ENCODE data around the gene SH3PXD2A. TPM values are rescaled to one million over a fixed set of nuclear protein-coding genes. Genes with fewer than 3 reads are reported as not detected.

The SH3PXD2A gene
- total RNA-seq, 1 experiment from 2014 or later: 4.5 TPM

GRCh38 chr10:103802637-103803353, 52.6 kb downstream of the SH3PXD2A start:
- no peak overlapping the region for H2AK5ac ChIP-seq (ENCODE audit: insufficient read length, low read length)
- Mint-ChIP-seq H3K36me3 (ENCODE audit: insufficient read depth in 1 of 3, low read depth in 3 of 3) (peaks cover 0 to 7% (median 4%) of the 10 kb centered on the region in 3 experiments; a peak in 3 of 7 replicates), H3K4me3 (no peak overlapping the region), H3K27ac (peak overlapping the region in 1 of 3 experiments; percentile 35; a peak in 2 of 7 replicates), H3K4me1 (peaks cover 32 to 41% of the 10 kb centered on the region in 2 experiments), H3K27me3 (ENCODE audit: low read depth) (no peaks in the 10 kb centered on the region), H3K9me3 (no peaks in the 10 kb centered on the region)
- no peak overlapping the region for H3K18ac ChIP-seq (ENCODE audit: insufficient read length, low read depth, low read length)
- no peak overlapping the region for H4K91ac ChIP-seq (ENCODE audit: insufficient read length, low read depth, low read length)
- H4K8ac ChIP-seq (replicated peaks; ENCODE audit: insufficient read length, low read depth, low read length): no peak overlapping the region
- H2BK20ac ChIP-seq (ENCODE audit: low read depth, low read length, poor library complexity, severe bottlenecking): no peak overlapping the region
- no peak overlapping the region for H4K5ac ChIP-seq (ENCODE audit: insufficient read length, low read depth, low read length)
- H3K56ac ChIP-seq (ENCODE audit: insufficient read length, low read depth, low read length): no peak overlapping the region
- H3K79me2 ChIP-seq (ENCODE audit: insufficient read depth, low read length): no peaks in the 10 kb centered on the region
- H3T11ph ChIP-seq (ENCODE audit: low read length): no peak overlapping the region
- no peak overlapping the region for H2AFZ ChIP-seq (ENCODE audit: low read length)
- H3K4me1 ChIP-seq (ENCODE audit: insufficient read depth, low read length): peaks cover 2% of the 10 kb centered on the region; the same call in 1 of the 2 replicates
- H3K9ac ChIP-seq (ENCODE audit: extremely low read depth, insufficient read length, low read length): no peak overlapping the region
- no peaks in the 10 kb centered on the region for H4K20me1 ChIP-seq (ENCODE audit: control insufficient read depth, insufficient read depth, insufficient read length)
- H3K27me3 ChIP-seq (ENCODE audit: insufficient read depth, low read length): no peaks in the 10 kb centered on the region
- DNase-seq: no peak
- H3K9me3 ChIP-seq (ENCODE audit: control insufficient read depth, low read depth, low read length): no peaks in the 10 kb centered on the region
- H3K23ac ChIP-seq (ENCODE audit: insufficient read length, low read depth, low read length): no peak overlapping the region
- no peak overlapping the region for H2BK12ac ChIP-seq (ENCODE audit: insufficient read length, low read depth, low read length)
- no peak for TF ChIP-seq CTCF (conservative IDR thresholded peaks at IDR 0.05)
- no peak overlapping the region for H3K14ac ChIP-seq (ENCODE audit: insufficient read depth, low read length)
- H3K79me1 ChIP-seq (ENCODE audit: insufficient read depth, low read depth, low read length, poor library complexity, severe bottlenecking): no peaks in the 10 kb centered on the region
- no peak overlapping the region for H3K4ac ChIP-seq (ENCODE audit: low read depth, low read length)
- no peak overlapping the region for H2BK15ac ChIP-seq (ENCODE audit: low read depth, low read length)
- H2BK120ac ChIP-seq (ENCODE audit: low read depth, low read length, poor library complexity, severe bottlenecking): no peak overlapping the region
- H3K27ac ChIP-seq (ENCODE audit: insufficient read length, low read depth, low read length): no peak overlapping the region
- H3K4me2 ChIP-seq (ENCODE audit: insufficient read depth, insufficient read length, low read length): no peak overlapping the region
- no peaks in the 10 kb centered on the region for H3K23me2 ChIP-seq (ENCODE audit: insufficient read length, low read depth, low read length, poor library complexity, severe bottlenecking)
- no CpG with 5 or more reads among the region's 7 CpGs for WGBS (ENCODE audit: extremely low coverage, insufficient read length, low lambda C conversion rate)
- H2BK5ac ChIP-seq (ENCODE audit: insufficient read length, low read length): no peak overlapping the region

All from H9 (cell line).